Natural killer cell (primary cell): ENCODE results near the gene SH3TC2. TPM values are rescaled to one million over a fixed set of nuclear protein-coding genes. Genes with fewer than 3 reads are reported as not detected.

Experiments used
- ATAC-seq, 3 donors: fragments of 150-1000 bp in 2 of 3; fragments of 200-7000 bp in 1 of 3; cut with Tn5 transposase; 1 replicate in 1 of 3; 2 replicates in 2 of 3; pipeline ENCODE4 v1.10.0; 2021; ENCODE audit warnings: mild to moderate bottlenecking in 2 of 3, moderate library complexity in 2 of 3
- DNase-seq, 2 donors: peaks; one replicate each; pipeline versions ENCODE4 v3.0.0 to v3.0.0-alpha.2; 2013 to 2021; ENCODE audit warnings: mixed read lengths in 1 of 2
- H3K27ac ChIP-seq: one replicate; pipeline ENCODE4 v1.5.1; 2013; ENCODE audit warnings: mild to moderate bottlenecking, low read length
- H3K27me3 ChIP-seq: one replicate; pipeline ENCODE4 v1.6.1; 2013; ENCODE audit warnings: low read length; ENCODE audit not compliant: control insufficient read depth, insufficient read depth
- H3K36me3 ChIP-seq: one replicate; pipeline ENCODE4 v1.6.1; 2013; ENCODE audit warnings: low read length; ENCODE audit not compliant: control insufficient read depth, insufficient read depth
- H3K4me1 ChIP-seq: one replicate; pipeline ENCODE4 v1.6.1; 2013; ENCODE audit warnings: low read length; ENCODE audit not compliant: control insufficient read depth, insufficient read depth
- H3K4me3 ChIP-seq: one replicate; pipeline ENCODE4 v1.5.1; 2013; ENCODE audit warnings: low read length
- H3K9me3 ChIP-seq: one replicate; pipeline ENCODE4 v1.6.1; 2013; ENCODE audit warnings: low read length; ENCODE audit not compliant: control insufficient read depth, insufficient read depth
- H3K27ac Mint-ChIP-seq, 2 donors: one replicate each; pipeline ENCODE4 v1.8.0; 2022; ENCODE audit warnings: mild to moderate bottlenecking in 2 of 2, mixed read lengths in 2 of 2, moderate library complexity in 1 of 2
- H3K27me3 Mint-ChIP-seq, 2 donors: one replicate each; pipeline ENCODE4 v1.8.0; 2022; ENCODE audit warnings: low read depth in 2 of 2, mixed read lengths in 2 of 2
- H3K36me3 Mint-ChIP-seq: one replicate; pipeline ENCODE4 v1.8.0; 2022; ENCODE audit warnings: mixed read lengths
- H3K4me1 Mint-ChIP-seq, 2 donors: one replicate each; pipeline ENCODE4 v1.8.0; 2022; ENCODE audit warnings: mixed read lengths in 2 of 2
- H3K4me3 Mint-ChIP-seq: one replicate; pipeline ENCODE4 v1.8.0; 2022; ENCODE audit warnings: mild to moderate bottlenecking, moderate library complexity, mixed read lengths
- H3K9me3 Mint-ChIP-seq, 2 donors: one replicate each; pipeline ENCODE4 v1.8.0; 2022; ENCODE audit warnings: mixed read lengths in 2 of 2
- CTCF ChIP-seq: fragments of 200-600 bp; IDR thresholded peaks from one replicate; pipeline ENCODE4 v1.8.0; 2022; ENCODE audit warnings: antibody characterized with exemption
- WGBS: methylation state at CpG from one replicate; pipeline ENCODE4 v1.1.7; 2013; ENCODE audit warnings: missing lambda C conversion rate; ENCODE audit not compliant: insufficient coverage; 5-methylcytosine and 5-hydroxymethylcytosine counted together
- intact Hi-C: fragments of 100-400 bp; cut with micrococcal nuclease; formaldehyde crosslinking; loops from one replicate; pipeline ENCODE4 v1.14.2; 2022
- total RNA-seq, 4 donors: library from RNA; stranded (reverse); fragments of 120-200 nt in 1 of 4; gene quantifications; one replicate each; pipeline versions ENCODE4 v1.2.3 to v1.2.4, GENCODE V29; 2013 to 2022

Gene SH3TC2
- total RNA-seq, 3 donors from 2014 or later (not counting 1 experiment from before 2014, with no cell fraction given), result 0.11 to 0.68 (median 0.58) TPM

- no peak for DNase-seq
- Histone ChIP-seq H3K4me1 (no peaks in the 10 kb centered on the region), H3K36me3 (no peaks in the 10 kb centered on the region), H3K9me3 (no peaks in the 10 kb centered on the region), H3K4me3 (no peak overlapping the region), H3K27me3 (no peaks in the 10 kb centered on the region), H3K27ac (no peak overlapping the region)
- no peak overlapping the region for H3K27ac Mint-ChIP-seq
- 64% methylated on average over 2 of the region's 2 CpGs for WGBS
- H3K36me3 Mint-ChIP-seq, result no peaks in the 10 kb centered on the region
- no peak overlapping the region for H3K4me3 Mint-ChIP-seq
- intact Hi-C loops, result no loop called here
- no peak for TF ChIP-seq CTCF
- no peaks in the 10 kb centered on the region for H3K4me1 Mint-ChIP-seq
- no peaks in the 10 kb centered on the region for H3K9me3 Mint-ChIP-seq
- no peak for ATAC-seq
- peaks cover 6 to 14% of the 10 kb centered on the region in 2 donors for H3K27me3 Mint-ChIP-seq
Observed at GRCh38 chr5:149046196-149046829, 16.5 kb downstream of the SH3TC2 start.

GRCh38 chr5:149045089-149045460 is 17.8 kb downstream of the SH3TC2 start:
- H3K9me3 Mint-ChIP-seq, result no peaks in the 10 kb centered on the region
- Histone ChIP-seq H3K27me3 (no peaks in the 10 kb centered on the region), H3K4me3 (no peak overlapping the region), H3K27ac (no peak overlapping the region), H3K9me3 (no peaks in the 10 kb centered on the region), H3K4me1 (no peaks in the 10 kb centered on the region), H3K36me3 (no peaks in the 10 kb centered on the region)
- TF ChIP-seq CTCF, result no peak
- no peak for DNase-seq
- H3K27ac Mint-ChIP-seq, result no peak overlapping the region
- no peak for ATAC-seq
- H3K36me3 Mint-ChIP-seq, result no peaks in the 10 kb centered on the region
- H3K4me3 Mint-ChIP-seq, result no peak overlapping the region
- H3K4me1 Mint-ChIP-seq, result no peaks in the 10 kb centered on the region
- intact Hi-C loops, result no loop called here
- peaks cover 6 to 14% of the 10 kb centered on the region in 2 donors for H3K27me3 Mint-ChIP-seq

GRCh38 chr5:149044453-149045088 is 18.3 kb downstream of the SH3TC2 start:
- ATAC-seq, result no peak
- Histone ChIP-seq H3K36me3 (no peaks in the 10 kb centered on the region), H3K27ac (no peak overlapping the region), H3K4me1 (no peaks in the 10 kb centered on the region), H3K4me3 (no peak overlapping the region), H3K27me3 (no peaks in the 10 kb centered on the region), H3K9me3 (no peaks in the 10 kb centered on the region)
- no peaks in the 10 kb centered on the region for H3K4me1 Mint-ChIP-seq
- H3K27ac Mint-ChIP-seq, result no peak overlapping the region
- no peak for TF ChIP-seq CTCF
- peaks cover 6 to 14% of the 10 kb centered on the region in 2 donors for H3K27me3 Mint-ChIP-seq
- DNase-seq, result no peak
- intact Hi-C loops, result no loop called here
- no peaks in the 10 kb centered on the region for H3K36me3 Mint-ChIP-seq
- WGBS, result 98% methylated on average over 2 of the region's 4 CpGs
- no peaks in the 10 kb centered on the region for H3K9me3 Mint-ChIP-seq
- H3K4me3 Mint-ChIP-seq, result no peak overlapping the region

GRCh38 chr5:149043641-149044040 is 19.2 kb downstream of the SH3TC2 start:
- Mint-ChIP-seq H3K27me3 (peaks cover 6 to 14% of the 10 kb centered on the region in 2 donors), H3K36me3 (no peaks in the 10 kb centered on the region), H3K4me1 (peaks cover 0 to under 1% of the 10 kb centered on the region in 2 donors), H3K9me3 (no peaks in the 10 kb centered on the region), H3K4me3 (no peak overlapping the region), H3K27ac (no peak overlapping the region)
- DNase-seq, result no peak
- TF ChIP-seq CTCF, result no peak
- Histone ChIP-seq H3K27me3 (no peaks in the 10 kb centered on the region), H3K36me3 (no peaks in the 10 kb centered on the region), H3K9me3 (no peaks in the 10 kb centered on the region), H3K4me1 (no peaks in the 10 kb centered on the region), H3K4me3 (no peak overlapping the region), H3K27ac (no peak overlapping the region)
- ATAC-seq, result no peak
- WGBS, result 71% methylated on average over 4 of the region's 4 CpGs
- intact Hi-C loops, result no loop called here
